PC-3 (cell line): Measurements from ENCODE around the gene NEDD4L. TPM values are rescaled to one million over a fixed set of nuclear protein-coding genes. Genes with fewer than 3 reads are reported as not detected.

Experiments
- ATAC-seq: fragments of 200-7000 bp; cut with Tn5 transposase; 2 replicates; pipeline ENCODE4 v1.9.1; 2020; ENCODE audit warnings: mild to moderate bottlenecking, moderate library complexity
- BruUV-seq: library from RNA; stranded (reverse); fragments of 400-500 nt; replicated peaks from 2 replicates; lab custom pipeline; 2021; lab: Mats Ljungman, UMichigan
- CTCF ChIA-PET: fragments of 300-600 bp; sonication (Branson Sonifier 250); formaldehyde crosslinking; loops from one replicate; lab custom pipeline; 2022; ENCODE audit warnings: antibody characterized with exemption; lab: Charles Lee
- POLR2A ChIA-PET: fragments of 300-600 bp; sonication (Branson Sonifier 250); formaldehyde crosslinking; loops from one replicate; lab custom pipeline; 2022; ENCODE audit warnings: antibody characterized with exemption; ENCODE audit not compliant: unreplicated experiment; lab: Charles Lee
- DNase-seq: peaks from one replicate; pipeline ENCODE4 v3.0.0-alpha.2; 2015
- H2AFZ ChIP-seq: fragments of 300-600 bp; sonication (generic); 2 replicates; pipeline ENCODE4 v1.6.0; 2016; ENCODE audit warnings: antibody characterized with exemption, low read length
- H3F3A ChIP-seq: fragments of 300-600 bp; sonication (generic); one replicate; pipeline ENCODE4 v1.6.0; 2017; ENCODE audit warnings: antibody characterized with exemption, low read length, control low read depth, mild to moderate bottlenecking; ENCODE audit not compliant: unreplicated experiment
- H3K27ac ChIP-seq: fragments of 300-600 bp; sonication (generic); 2 replicates; pipeline ENCODE4 v1.5.1; 2016; ENCODE audit warnings: mild to moderate bottlenecking, low read length
- H3K27me3 ChIP-seq: fragments of 300-600 bp; sonication (generic); 2 replicates; pipeline ENCODE4 v1.6.1; 2016; ENCODE audit warnings: low read length, mixed read lengths
- H3K36me3 ChIP-seq: fragments of 300-600 bp; sonication (generic); 2 replicates; pipeline ENCODE4 v1.6.1; 2016; ENCODE audit warnings: low read depth, mixed run types, low read length, mixed read lengths
- H3K4me1 ChIP-seq: fragments of 300-600 bp; sonication (generic); 2 replicates; pipeline ENCODE4 v1.5.1; 2016; ENCODE audit warnings: low read length; ENCODE audit not compliant: insufficient read depth
- H3K4me2 ChIP-seq: fragments of 300-600 bp; sonication (generic); 2 replicates; pipeline ENCODE4 v1.6.0; 2016; ENCODE audit warnings: low read length
- H3K4me3 ChIP-seq: fragments of 300-600 bp; sonication (generic); 2 replicates; pipeline ENCODE4 v1.5.1; 2016; ENCODE audit warnings: mild to moderate bottlenecking, low read length, mixed read lengths
- H3K79me2 ChIP-seq: fragments of 300-600 bp; sonication (generic); 2 replicates; pipeline ENCODE4 v1.6.1; 2017; ENCODE audit warnings: low read length, mixed read lengths
- H3K9ac ChIP-seq: fragments of 300-600 bp; sonication (generic); 2 replicates; pipeline ENCODE4 v1.6.0; 2016; ENCODE audit warnings: mild to moderate bottlenecking, low read length
- H3K9me2 ChIP-seq: fragments of 300-600 bp; sonication (generic); replicated peaks from 2 replicates; pipeline ENCODE4 v1.6.1; 2016; ENCODE audit warnings: mixed run types, low read length, mixed read lengths
- H3K9me3 ChIP-seq: fragments of 300-600 bp; sonication (generic); 2 replicates; pipeline ENCODE4 v1.6.1; 2016; ENCODE audit warnings: low read length, mixed read lengths
- H4K20me1 ChIP-seq: fragments of 300-600 bp; sonication (generic); 2 replicates; pipeline ENCODE4 v1.6.1; 2016; ENCODE audit warnings: low read length, mixed read lengths
- EZH2 ChIP-seq: fragments of 300-600 bp; sonication (generic); IDR thresholded peaks from one replicate; pipeline ENCODE4 v1.6.1; 2017; ENCODE audit warnings: antibody characterized with exemption, mild to moderate bottlenecking, low read length; ENCODE audit not compliant: unreplicated experiment
- EZH2phosphoT487 ChIP-seq: fragments of 300-600 bp; sonication (generic); IDR thresholded peaks from 2 replicates; pipeline ENCODE4 v1.6.1; 2018; ENCODE audit warnings: mild to moderate bottlenecking, antibody characterized with exemption, low read length, borderline replicate concordance
- intact Hi-C: fragments of 100-400 bp; cut with micrococcal nuclease; formaldehyde crosslinking; loops from 2 replicates; pipeline ENCODE4 v1.9.0; 2023
- total RNA-seq: library from RNA; depleted of rRNA; stranded (reverse); fragments of >200 nt; gene quantifications from 2 replicates; pipeline ENCODE4 v1.2.3, GENCODE V29; 2014
- TF ChIP-seq, protein P1 (sequence below): fragments of 300-600 bp; sonication (generic); conservative IDR thresholded peaks from 2 replicates; pipeline ENCODE4 v1.5.1; 2017; ENCODE audit warnings: antibody characterized with exemption, low read depth, mild to moderate bottlenecking, low read length

The NEDD4L gene
- total RNA-seq, 1 experiment from 2014 or later, result 105 TPM

DNA sequence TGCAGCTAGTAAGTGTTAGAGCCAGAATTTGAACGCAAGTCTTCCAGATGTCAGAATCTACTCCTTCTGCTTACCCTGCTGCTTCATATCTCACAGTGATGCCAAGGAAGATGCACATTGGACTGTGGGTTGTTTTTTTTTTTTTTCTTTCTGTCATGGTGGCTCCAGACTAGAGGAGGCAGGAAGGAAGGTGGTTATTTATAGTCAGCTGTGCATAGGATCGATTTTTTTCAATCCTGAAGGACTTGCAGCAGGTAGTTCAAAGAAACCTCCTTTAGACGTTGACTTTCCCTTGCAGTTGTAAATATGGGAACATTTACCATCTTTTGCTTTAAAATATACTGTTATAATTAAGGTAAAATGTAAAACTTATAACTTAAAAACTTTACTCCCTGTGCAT lies 17.3 kb downstream of the NEDD4L start:
- no peak for DNase-seq
- Histone ChIP-seq H3F3A (no peaks in the 10 kb centered on the region), H4K20me1 (no peaks in the 10 kb centered on the region; the same call in 1 of the 2 replicates), H3K4me1 (peaks cover 11% of the 10 kb centered on the region), H3K36me3 (no peaks in the 10 kb centered on the region), H3K9me2 (no peaks in the 10 kb centered on the region), H3K27ac (no peak overlapping the region), H3K79me2 (peaks cover 49% of the 10 kb centered on the region), H3K4me3 (no peak overlapping the region), H3K9ac (no peak overlapping the region), H3K27me3 (no peaks in the 10 kb centered on the region), H3K4me2 (no peak overlapping the region), H2AFZ (no peak overlapping the region), H3K9me3 (no peaks in the 10 kb centered on the region)
- BruUV-seq, result no TSS peak
- CTCF ChIA-PET, result interaction anchor here (1.0 kb wide), 1 partner anchor 61 kb away, joined by 3 read pairs; no protein-coding TSS in a partner anchor
- intact Hi-C loops, result no loop called here
- POLR2A ChIA-PET, result no interaction called here
- TF ChIP-seq EZH2 (no peak), EZH2phosphoT487 (no peak)
- TF ChIP-seq, protein P1, sequence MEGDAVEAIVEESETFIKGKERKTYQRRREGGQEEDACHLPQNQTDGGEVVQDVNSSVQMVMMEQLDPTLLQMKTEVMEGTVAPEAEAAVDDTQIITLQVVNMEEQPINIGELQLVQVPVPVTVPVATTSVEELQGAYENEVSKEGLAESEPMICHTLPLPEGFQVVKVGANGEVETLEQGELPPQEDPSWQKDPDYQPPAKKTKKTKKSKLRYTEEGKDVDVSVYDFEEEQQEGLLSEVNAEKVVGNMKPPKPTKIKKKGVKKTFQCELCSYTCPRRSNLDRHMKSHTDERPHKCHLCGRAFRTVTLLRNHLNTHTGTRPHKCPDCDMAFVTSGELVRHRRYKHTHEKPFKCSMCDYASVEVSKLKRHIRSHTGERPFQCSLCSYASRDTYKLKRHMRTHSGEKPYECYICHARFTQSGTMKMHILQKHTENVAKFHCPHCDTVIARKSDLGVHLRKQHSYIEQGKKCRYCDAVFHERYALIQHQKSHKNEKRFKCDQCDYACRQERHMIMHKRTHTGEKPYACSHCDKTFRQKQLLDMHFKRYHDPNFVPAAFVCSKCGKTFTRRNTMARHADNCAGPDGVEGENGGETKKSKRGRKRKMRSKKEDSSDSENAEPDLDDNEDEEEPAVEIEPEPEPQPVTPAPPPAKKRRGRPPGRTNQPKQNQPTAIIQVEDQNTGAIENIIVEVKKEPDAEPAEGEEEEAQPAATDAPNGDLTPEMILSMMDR, result no peak
- ATAC-seq, result no peak

DNA sequence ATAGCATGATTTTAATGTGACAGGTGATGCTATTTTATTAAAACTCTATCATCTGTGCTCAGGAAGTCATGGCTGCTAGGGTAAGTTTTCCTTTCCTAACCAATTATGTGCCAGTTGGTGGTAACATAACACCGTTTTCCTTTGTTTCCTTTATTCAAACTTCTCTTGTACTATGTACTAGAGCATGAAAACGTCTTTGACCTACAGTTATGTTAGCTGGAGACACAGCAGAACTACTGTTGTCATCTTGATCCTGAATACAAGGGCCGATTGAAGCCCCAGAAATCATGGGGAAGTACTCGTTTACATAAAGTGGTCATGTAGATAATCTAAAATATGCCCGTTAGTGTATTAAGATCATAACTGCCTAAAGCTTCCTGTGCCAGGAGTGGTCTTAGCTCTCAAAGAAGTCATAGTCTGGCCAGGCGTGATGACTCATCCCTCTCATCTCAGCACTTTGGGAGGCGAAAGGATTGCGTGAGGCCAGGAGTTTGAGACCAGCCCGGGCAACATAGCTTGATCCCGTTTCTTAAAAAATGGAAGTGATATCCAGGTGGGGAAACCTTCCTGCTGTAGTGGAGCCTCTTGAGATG lies 20.5 kb downstream of the NEDD4L start:
- Histone ChIP-seq H3K4me3 (no peak overlapping the region), H3K4me2 (no peak overlapping the region), H3K4me1 (no peaks in the 10 kb centered on the region), H3K27me3 (no peaks in the 10 kb centered on the region), H3K79me2 (peaks cover 44% of the 10 kb centered on the region), H3K36me3 (no peaks in the 10 kb centered on the region), H3K9ac (no peak overlapping the region), H3K27ac (no peak overlapping the region), H2AFZ (no peak overlapping the region), H3K9me3 (no peaks in the 10 kb centered on the region), H3K9me2 (no peaks in the 10 kb centered on the region), H3F3A (no peaks in the 10 kb centered on the region), H4K20me1 (no peaks in the 10 kb centered on the region)
- CTCF ChIA-PET, result no interaction called here
- BruUV-seq, result no TSS peak
- no peak for ATAC-seq
- TF ChIP-seq, protein P1, result no peak
- TF ChIP-seq EZH2phosphoT487, result no peak
- no peak for TF ChIP-seq EZH2
- POLR2A ChIA-PET, result no interaction called here
- no peak for DNase-seq
- intact Hi-C loops, result no loop called here

DNA sequence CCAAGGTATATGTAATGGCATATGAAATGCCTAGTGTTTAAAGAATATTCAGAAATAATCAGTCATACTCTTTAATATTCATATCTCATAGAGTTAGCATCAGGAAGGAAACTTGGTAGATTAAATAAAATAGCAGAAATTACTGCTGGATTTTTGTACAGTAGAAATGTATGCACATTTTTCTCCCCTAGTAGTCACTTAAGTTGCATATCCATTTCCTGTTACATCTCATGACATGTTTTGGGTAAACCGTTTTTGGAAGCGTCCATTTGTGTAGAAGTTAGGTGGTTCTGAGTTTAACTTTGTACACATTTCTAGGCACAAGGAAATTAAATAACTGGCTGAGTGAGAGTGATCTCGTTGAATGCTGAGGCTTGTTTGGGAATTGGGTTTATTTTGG lies 21.9 kb downstream of the NEDD4L start:
- TF ChIP-seq, protein P1, result no peak
- TF ChIP-seq EZH2phosphoT487 (no peak), EZH2 (no peak)
- no peaks in the 10 kb centered on the region for H3K4me1 ChIP-seq
- no peaks in the 10 kb centered on the region for H3K27me3 ChIP-seq
- ChIA-PET CTCF (interaction anchor here (0.5 kb wide), 1 partner anchor 68 kb away, joined by 3 read pairs; no protein-coding TSS in a partner anchor), POLR2A (no interaction called here)
- no peak overlapping the region for H3K4me2 ChIP-seq
- no peaks in the 10 kb centered on the region for H3K36me3 ChIP-seq
- H3K9me3 ChIP-seq, result no peaks in the 10 kb centered on the region
- H3K27ac ChIP-seq, result no peak overlapping the region
- H3K9me2 ChIP-seq, result no peaks in the 10 kb centered on the region
- intact Hi-C loops, result no loop called here
- ATAC-seq (no peak), DNase-seq (no peak)
- H3K4me3 ChIP-seq, result no peak overlapping the region
- no peaks in the 10 kb centered on the region for H3F3A ChIP-seq
- H3K9ac ChIP-seq, result no peak overlapping the region
- no peaks in the 10 kb centered on the region for H4K20me1 ChIP-seq
- no TSS peak for BruUV-seq
- no peak overlapping the region for H2AFZ ChIP-seq
- H3K79me2 ChIP-seq, result peaks cover 40% of the 10 kb centered on the region
